NCI-H187 (cell line): ENCODE results near the gene TMEM209.
"Not testable (repeated sequence)": the region's sequence is repeated elsewhere in the genome, so short reads cannot be mapped to it uniquely, and the experiment has no call there.

Experiments
- DNase-seq, 2 experiments: peaks; one replicate each; lab custom pipeline; 2025; lab: John Stamatoyannopoulos, UW

Gene TMEM209

GRCh38 chr7:130218806-130219620 lies 13.8 kb upstream of the TMEM209 start:
- no peak for DNase-seq

GRCh38 chr7:130216750-130217149 lies 11.5 kb upstream of the TMEM209 start:
- no peak for DNase-seq

DNA sequence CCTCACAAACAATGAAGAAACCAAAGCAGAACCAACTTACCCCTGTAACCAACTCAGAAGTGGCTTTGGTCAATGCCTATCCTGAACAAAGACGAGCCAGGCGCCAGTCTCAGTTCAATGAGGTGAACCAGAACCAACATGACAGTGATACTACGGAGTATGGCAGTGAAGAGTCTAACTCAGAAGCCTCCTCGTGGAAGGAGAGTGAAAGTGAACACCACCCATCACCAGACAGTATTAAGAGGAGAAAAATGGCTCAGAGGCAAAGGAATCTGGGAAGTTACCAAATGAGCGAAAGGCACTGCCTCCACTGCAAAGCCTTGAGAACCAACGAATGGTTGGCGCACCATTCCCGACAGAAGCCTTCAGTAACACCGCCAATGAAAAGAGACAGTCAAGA lies 10.8 kb upstream of the TMEM209 start:
- DNase-seq, result no peak

DNA sequence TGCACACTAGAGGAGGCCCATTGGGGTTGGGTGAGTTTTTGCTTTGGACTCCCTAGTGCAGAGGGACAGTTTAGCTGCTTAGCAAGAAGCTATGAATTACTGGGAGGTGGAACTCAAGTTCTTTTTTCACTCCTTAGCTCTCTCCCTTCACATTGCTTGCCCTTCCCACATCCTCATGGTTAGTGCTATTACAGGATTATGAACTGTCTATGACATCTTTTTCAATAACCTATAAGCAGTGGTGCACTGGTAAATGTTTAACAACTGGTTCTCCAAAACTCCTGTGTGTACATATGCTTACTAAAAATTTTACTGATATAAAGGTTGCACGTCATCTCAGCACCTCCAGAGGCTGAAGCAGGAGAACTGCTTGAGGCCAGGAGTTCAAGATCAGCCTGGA lies 8.6 kb upstream of the TMEM209 start:
- DNase-seq, result no peak

- DNase-seq, result no peak
Measured at GRCh38 chr7:130210181-130210935, 5.2 kb upstream of the TMEM209 start.

DNA sequence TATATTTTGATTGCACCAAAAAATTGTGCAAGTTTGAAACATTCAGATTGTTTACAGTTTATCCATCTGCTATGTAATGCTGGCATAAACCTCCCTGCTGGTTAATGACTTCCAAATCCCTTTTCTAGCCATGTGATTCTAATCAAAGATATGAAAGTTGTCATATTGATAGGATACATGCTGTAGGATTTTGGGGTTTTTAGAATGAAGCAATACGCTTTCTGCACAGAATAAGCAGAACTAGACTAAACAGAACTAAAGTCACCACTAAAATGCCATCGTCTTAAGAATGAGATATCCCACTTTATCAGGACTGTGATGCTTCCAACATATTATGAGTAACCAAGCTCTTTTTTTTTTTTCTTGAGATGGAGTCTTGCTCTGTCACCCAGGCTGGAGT lies 3.3 kb upstream of the TMEM209 start:
- no peak for DNase-seq

- no peak for DNase-seq
Measured at GRCh38 chr7:130207642-130208041, 2.4 kb upstream of the TMEM209 start, which contains the start of gene SSMEM1. Gene SSMEM1 (plus strand): TSS chr7:130207860. CDS start chr7:130207911, 51 bp downstream.

GRCh38 chr7:130207033-130207432 lies 1.8 kb upstream of the TMEM209 start:
- DNase-seq, result no peak

- DNase-seq, result no peak
Measured at GRCh38 chr7:130201796-130202195, 3.4 kb downstream of the TMEM209 start.

DNA sequence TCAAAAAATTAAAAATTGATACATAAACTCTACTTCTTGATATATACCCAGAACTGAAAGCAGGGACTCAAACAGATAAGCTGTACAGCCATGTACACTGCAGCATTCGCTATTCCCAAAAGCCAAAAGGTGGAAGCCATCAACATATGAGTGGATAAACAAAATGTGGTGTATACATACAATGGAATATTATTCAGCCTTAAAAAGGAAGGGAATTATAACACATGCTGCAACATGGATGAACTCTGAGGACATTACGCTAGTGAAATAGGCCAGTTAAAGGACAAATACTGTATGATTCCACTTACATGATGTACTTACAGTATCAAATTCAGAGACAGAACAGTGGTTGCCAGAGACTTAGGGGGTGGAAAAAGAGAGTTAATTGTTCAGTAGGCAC lies 8.1 kb downstream of the TMEM209 start:
- DNase-seq, result no peak

DNA sequence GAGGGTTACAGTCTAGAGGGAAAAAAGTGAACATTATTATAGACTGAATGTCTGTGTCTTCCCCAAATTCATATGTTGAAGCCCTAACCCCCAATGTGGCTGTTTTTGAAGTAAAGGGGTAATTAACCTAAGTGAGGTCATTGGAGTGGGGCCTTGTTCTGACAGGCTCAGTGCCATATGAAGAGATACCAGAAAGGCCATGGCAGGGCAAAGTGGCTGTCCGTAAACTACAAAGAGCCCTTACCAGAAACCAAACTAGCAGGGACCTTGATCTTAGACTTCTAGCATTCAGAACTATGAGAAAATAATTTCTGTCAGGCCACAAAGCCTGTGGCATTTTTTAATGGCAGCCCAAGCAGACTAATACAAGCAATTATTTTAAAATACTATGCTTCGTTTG lies 8.7 kb downstream of the TMEM209 start:
- DNase-seq, result no peak

DNA sequence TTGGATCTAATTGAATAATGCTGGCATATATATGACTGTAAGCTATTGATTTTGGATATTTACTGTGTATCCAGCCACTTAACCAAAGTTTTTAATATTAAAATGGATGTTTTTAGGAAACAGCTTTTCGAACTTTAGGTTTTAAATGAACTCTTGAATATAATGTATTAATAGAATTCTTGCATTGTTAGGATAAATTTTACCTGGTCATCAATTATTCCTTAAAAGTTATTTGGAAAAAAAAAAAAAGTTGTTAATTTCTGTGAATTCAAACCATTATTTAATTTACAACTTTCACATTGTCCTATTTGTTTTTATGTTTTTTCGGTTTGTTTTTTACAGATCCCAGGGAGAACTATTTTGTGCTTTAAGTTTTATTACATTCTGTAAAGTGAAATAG lies 9.8 kb downstream of the TMEM209 start:
- no peak for DNase-seq

DNA sequence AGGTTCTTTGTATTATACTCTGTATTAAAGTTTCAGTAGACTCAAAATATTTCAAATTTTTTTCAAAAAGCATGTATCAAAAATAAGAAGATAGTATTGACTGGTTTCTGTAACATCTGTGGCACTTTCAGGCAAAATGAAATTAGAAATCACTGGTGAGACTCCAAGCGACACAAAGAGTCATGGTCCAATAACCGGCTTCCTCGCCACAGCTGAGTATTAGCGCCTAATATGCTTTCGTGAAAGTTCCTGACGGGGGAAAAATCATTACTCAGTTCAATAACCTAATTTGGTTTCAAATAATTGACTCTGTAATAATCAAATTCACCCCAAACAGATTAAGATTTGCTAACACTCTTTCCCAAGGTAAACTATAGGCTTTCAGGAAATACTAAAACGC lies 13.4 kb downstream of the TMEM209 start:
- no peak for DNase-seq

DNA sequence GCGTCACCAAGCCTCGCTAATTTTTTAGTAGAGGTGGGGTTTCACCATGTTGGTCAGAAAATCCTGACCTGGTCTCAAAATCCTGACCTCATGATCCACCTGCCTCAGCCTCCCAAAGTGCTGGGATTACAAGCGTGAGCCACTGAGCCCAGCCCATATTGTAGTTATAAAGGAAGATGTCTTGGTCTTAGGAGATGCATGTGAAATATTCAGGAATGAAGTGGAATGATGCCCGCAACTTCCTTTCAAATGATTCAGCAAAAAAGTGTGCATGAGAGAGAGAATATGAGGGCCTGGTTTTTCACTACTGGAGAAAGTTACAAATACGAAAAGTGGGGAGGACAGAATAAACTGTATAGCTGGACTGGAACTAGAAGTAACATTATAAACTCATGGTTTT lies 15.9 kb downstream of the TMEM209 start:
- DNase-seq, result no peak

DNA sequence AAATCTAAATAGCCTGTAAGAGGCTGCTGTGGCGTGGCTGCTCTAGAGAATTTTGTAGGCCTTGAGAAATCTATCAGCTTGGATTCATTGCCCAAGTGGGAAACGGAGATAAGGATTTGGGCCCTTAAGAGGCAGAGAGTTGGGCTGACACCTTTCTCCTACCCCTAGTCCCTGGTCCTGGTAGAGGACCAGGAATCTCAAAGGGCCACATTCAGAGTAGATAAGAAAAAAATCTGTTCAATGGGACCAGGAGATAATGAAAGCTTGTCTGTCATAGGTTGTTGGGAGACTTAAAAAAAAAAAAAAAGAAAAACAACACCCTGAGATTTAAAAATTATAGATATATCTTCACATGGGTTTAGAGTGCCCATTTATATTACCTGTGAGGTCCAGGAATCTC lies 17.8 kb downstream of the TMEM209 start:
- DNase-seq, result no peak

- DNase-seq, result not testable (repeated sequence)
Measured at GRCh38 chr7:130184349-130184748, 20.9 kb downstream of the TMEM209 start.

GRCh38 chr7:130182990-130183389 lies 22.2 kb downstream of the TMEM209 start:
- DNase-seq, result no peak

DNA sequence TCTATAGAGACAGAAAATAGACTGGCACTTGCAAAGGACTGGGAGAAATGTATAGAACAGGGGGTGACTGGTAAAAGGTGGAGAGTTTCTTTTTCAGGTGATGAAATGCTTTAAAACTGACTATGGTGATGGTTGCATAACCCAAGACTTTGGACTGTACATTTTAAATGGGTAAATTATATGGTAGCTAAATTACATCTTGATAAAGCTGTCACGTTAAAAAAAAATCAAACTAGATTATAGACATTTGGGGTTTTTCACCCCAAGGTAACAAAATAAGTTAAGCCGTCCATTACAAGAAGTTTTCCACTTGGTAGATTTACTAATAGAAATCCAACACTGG lies 24.0 kb downstream of the TMEM209 start:
- DNase-seq, result no peak

GRCh38 chr7:130180571-130181262 lies 24.5 kb downstream of the TMEM209 start:
- no peak for DNase-seq

DNA sequence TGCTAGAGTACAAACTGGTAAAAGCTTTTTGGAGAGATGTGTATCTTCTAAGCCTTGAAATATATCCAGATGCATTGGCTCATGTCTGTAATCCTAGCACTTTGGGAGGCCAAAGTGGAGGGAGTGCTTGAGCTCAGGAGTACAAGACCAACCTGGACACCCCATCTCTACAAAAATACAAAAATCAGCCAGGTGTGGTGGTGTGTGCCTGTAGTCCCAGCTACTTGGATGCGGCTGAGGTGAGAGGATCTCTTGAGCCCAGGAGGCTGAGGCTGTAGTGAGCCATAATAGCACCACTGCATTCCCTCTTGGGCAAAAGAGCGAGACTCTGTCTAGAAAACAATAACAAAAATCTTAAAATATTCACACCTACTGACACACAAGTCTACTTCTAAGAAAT lies 25.6 kb downstream of the TMEM209 start:
- DNase-seq, result no peak

DNA sequence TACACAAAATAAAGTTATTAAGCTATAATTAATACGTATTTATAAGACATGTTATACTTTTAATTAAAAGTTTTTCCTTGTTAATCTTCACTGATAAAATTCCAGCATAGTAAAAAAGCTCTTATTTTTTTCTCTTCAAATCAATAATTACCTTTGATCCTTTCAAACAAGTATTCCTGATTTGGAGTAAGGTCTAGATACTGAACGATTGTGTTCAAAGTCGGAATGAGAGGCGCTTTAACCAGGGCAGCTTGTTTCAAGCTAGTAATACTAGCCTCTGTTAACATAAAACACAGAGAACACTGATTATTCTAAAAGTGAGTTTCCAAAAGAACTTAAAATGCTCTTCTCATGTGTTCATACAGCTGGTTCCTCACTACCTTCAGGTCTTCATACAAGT lies 27.0 kb downstream of the TMEM209 start:
- no peak for DNase-seq

DNA sequence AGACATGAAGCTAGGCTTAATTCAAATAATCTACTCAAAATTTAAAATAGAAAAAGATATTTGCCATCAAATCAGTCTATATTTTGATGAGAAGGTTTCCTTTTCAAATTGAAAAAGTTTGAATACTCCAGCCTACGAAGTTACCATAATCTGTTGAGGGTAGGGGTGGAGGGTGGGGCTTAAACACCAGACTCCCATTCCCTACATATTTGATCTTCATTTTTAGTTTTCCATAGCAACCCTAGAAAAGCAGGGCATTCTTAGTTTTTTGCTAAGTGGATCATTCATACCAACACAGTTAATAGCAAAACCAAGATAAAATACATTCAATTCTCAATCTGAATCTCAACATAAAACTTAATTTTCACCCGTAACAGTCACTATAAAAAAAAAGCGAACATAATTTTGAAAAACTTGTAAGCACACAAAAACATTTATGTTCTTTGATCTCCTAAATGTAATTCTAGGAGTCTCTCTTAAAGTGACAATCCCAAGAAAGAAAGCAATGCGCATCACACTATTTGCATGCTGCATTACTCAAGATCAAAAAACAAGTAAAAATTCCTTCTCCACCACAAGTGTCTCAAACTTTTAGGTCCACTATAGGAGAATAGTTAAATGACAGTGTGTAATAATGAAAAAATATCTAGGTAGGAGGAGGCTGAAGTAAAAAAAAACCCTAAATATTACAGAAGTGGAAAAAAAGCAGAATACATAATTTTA lies 30.8 kb downstream of the TMEM209 start:
- DNase-seq, result no peak
